GM15510 (cell line): Measurements from ENCODE around the gene TBC1D22A.

Experiments used
- POLR2A ChIP-seq: IDR thresholded peaks from 3 replicates; pipeline ENCODE4 v1.6.1; 2011; ENCODE audit warnings: borderline replicate concordance; ENCODE audit not compliant: insufficient read length; ENCODE audit errors: extremely low read depth

Gene TBC1D22A

DNA sequence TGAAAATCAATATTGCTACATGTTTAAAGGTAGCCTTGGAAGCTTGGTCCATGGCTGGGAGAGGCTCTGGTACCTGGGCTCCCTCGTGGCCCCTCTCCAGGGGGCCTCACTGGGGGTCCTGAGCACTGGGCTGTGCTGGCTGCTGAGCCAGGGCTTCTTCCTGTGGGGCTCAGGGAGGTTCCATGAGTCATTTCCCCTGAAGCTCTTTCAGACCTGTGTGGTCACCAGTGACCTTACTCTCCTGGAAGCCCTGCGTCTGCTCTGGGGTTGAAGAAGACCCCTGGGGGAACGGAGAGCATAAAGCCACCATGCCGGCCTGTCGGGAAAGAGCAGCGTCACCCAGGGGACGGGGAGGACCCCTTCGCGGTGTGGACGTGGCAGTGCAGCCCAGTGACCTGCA lies 389.0 kb downstream of the TBC1D22A start:
- TF ChIP-seq POLR2A = no peak

DNA sequence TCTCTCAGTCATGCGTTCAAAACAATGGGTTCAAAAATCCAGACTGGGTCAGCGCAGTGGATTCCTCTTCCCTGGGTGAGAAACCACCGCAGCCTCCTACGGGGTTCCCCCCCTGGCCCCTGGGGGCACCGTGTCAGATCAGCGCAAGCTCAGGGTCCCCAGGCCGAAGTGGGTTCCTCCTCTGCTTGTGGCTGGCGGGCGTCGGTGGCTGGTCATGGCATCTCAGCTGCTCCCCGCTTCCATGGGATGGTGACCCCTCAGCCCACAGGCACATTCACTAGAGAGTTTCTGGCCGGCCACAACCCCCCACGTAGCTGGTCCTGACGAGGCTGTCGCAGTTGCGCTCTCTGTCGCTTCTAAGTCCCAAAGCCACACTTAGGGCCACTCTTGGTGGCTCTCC lies 389.8 kb downstream of the TBC1D22A start:
- no peak for TF ChIP-seq POLR2A

DNA sequence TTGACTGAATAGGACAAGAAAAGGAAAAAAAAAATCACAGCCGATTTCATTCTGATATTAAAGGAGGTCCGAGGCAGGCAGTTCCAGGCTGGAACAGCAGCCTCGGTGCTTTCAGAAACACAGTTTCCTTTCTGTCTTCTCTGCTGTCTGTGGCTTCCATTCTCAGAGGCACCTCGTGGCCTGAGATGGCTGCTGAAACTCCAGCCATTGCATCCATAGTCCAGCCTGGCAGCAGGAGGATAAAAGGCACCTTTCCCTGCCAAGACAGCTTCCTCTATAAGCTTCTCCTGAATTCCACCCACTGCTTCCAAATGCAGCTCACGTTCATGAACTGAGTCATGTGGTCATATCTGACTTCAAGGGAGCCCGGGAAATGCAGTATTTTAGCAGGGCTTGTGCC lies 390.5 kb downstream of the TBC1D22A start:
- TF ChIP-seq POLR2A = no peak

DNA sequence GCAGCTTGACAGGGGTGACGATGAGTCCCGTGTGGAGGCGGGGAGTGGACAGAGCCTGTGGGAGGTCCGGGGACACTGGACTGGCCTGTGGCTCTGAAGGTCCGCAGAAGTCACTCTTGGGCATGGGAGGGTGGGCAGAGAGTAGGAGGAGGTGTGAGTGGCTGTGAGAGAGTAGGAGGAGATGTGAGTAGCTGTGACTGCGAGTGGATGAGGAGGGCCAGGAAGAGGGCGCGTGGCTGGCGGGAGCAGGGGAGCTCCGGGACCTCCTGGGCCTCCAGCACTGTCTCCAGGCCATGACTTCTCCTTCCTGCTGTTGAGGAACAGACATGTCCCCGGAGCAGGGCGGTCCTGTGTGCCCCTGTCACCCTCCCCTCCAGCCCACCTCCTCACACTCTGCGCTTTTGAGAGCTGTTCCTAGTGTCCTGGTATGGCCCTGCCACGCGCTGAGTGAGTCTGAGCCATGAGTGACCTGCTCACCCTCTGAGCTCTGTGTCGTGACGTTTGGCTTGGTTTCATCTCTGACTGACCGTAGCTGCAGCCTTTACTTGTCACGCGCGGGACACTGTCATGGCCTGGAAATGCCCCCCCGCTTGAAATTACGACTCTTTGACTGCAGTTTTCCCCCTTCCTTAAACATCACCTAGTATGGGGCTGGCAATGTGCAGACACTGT lies 391.5 kb downstream of the TBC1D22A start:
- TF ChIP-seq POLR2A = no peak

DNA sequence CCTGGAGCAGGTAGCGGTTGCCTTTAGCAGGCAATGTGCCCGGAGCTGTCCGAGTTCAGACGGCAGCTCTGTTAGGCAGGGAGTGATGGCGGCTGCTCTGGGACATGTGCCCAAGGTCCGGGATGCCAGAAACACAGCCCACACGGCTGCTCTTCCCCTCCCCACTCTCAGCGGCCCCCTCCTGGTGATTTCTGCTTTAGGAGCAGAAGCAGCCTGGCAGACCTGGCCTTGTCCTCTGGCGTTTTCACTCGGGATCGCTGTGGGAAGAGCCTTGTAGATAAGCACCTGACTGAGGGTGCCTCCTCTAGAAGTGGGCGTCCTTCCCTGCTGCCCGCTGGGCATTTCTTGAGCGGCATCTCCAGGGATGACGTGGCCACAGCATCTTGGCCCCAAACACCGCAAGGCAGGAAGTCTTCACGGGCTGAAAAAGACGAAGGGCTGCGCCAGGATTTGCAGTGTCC lies 392.2 kb downstream of the TBC1D22A start:
- no peak for TF ChIP-seq POLR2A

DNA sequence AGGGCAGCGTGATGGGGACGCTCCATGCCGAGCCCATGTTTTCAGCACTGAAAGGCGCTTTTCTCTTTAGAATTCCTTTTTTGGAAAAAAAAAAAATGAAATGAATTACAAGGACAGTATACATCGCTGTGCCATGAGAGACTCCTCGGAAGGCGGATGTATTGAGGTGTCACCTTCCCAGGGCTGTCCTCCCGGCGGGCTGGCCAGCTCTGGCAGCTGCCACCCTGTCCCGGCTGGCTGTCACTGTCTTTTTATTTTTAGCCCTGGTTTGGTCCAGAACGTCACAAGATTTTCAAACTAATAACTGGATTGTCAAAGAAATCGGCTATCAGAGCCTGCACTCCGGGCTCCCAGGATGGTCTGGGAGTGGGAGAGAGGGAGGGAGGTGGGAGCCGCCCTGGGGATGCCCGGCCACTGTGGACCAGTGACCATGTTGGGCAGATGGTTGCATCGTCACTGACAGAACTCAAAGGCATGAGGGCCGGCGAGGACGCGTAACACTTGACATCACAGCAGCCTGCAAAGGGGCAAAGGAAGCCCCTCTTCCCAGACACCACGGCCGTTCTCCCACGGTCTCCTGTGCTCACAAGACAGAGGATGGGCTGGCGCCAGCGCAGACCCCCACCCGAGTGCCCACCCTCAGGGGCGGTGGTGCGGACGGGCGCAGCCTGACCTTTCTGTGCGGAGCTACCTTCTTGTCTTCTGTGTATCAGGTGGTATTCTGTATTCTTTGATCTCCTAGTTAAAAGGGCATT lies 392.9 kb downstream of the TBC1D22A start:
- no peak for TF ChIP-seq POLR2A

DNA sequence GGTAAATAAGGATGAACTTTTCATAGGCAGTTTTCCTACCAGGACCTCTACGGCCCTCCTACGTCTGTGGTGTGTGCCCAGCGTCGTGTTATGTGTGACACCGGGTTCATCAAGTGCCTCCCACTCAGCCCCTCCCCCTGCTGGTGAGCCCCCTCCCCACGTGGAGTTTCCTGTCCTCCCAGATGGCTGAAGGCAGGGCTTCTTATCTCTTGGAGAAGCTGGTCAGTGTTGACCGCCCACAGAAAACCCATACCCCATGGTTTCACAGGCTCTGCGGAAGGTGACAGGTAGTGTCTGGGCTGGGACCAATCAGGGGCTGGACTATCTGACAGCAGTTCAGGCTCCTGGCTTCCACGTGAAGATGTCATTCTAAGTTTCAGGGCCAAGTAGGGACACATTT lies 393.5 kb downstream of the TBC1D22A start:
- no peak for TF ChIP-seq POLR2A

DNA sequence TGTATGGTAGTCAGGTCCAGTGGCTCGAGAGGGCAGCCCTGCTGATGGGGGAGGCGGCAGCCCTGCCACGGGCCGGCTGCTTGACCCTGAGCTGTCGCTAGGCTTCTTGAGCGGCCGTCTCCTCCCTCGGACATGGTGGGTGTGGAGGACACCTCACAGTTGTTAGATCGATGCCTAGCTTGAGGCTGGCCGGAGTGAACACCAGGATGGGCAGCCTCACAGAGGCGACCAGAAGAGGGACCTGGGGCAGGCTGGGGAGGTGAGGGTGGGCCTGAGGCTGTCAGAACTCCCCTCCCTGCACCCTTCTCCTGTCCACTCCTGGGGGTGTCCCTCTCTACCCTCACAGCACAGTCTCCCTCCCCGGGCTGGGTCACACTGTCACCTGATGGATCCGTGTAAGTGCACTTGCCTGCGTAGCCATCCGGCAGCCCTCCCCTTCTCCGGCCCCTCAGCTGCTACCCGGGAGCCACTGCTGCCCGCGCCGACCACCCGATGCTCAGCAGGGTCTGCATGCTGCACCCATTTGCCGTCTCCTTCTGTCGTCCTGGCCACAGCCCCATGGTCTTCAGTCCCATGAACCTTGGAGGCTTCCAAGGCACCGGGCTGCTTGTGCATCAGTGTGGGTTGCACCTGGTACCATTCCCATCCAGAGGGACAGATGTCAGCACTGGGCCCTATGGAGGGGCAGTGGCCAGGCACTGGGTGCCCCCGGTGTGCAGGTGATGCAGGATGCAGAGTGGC lies 394.1 kb downstream of the TBC1D22A start:
- TF ChIP-seq POLR2A = no peak

DNA sequence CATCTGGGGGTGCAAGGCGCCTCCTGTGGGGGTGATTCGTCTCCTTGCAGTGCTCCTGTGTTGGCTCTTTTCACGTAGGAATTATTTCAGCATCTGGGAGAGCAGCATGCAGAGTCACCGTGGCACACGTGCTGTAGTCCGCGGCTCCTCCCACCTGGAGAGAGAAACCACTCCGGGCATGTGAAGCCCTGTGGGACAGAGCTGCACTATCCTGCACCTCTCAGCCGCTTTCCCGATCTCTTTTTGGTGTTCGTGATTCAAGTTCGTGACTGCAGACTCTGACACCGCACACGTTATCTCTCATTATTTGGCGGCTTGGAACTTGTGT lies 394.6 kb downstream of the TBC1D22A start:
- TF ChIP-seq POLR2A = no peak

DNA sequence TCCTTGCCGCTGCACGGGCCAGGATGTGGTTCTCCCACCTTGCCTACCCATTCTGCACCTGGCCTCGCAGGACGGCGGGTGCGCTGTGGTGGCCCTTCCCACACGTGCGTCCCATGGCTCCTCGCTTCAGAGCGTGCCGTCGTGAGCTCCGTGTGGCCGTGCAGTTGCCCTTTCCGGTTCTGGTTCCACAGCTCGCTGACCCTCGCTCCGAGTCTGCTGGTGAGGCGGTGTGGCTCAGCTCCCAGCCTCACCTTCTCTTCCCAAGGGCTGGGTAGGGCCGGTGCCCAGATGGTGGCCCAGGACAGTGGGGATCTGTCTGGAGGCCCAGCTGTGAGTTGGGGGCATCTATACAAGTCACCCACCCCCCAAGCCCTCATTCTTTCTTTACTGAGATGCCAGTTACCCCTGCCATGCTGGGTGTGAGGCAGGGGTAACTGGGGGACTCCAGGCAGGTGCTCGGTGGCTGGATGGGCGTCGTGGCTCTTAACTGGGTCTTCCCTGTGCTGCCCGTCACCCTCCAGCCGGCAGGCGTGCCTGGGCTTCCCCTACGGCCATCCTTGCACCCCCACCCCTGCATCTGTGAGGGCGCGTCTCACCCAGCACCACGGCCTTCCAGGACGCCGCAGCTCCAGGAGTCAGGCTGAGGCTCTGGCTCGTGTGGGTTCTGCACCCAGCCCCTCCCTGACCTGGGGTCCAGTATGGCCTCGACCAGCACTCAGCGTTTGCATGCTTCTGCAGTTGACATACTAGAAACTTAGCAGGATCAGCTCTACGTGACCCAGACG lies 395.2 kb downstream of the TBC1D22A start:
- no peak for TF ChIP-seq POLR2A

DNA sequence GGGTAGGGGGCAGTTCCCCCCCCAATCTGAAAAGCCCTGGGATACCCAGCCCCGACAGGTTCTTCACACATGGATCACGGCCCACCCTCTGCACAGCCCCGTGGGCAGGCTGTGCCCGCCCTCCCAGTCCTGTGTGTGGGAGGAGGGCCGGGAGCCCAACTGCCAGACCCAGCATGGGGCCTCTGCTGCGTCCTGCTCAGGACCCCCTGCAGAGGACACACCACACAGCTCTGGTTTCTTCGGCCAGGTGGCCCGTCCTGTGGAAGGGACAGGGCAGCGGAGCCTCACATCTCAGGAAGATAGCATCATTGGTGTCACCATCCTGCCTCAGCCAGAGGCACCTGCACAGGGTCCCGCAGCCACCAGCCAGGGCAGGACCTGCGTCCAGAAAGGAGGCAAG lies 396.0 kb downstream of the TBC1D22A start:
- no peak for TF ChIP-seq POLR2A

DNA sequence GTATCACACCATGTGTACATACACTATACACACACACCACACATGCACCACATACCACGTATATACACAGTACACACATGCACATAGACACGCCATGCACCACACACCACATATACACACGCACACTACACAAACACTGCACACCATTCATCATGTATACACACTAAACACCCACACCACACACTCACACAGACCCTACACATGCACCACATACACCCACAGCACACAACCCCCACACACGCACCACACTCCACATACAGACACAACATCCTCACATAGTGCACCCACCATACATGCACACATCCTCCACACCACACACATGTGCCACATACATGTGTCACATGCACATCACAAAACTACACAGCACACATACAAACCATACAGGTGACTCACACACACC lies 397.1 kb downstream of the TBC1D22A start:
- no peak for TF ChIP-seq POLR2A

DNA sequence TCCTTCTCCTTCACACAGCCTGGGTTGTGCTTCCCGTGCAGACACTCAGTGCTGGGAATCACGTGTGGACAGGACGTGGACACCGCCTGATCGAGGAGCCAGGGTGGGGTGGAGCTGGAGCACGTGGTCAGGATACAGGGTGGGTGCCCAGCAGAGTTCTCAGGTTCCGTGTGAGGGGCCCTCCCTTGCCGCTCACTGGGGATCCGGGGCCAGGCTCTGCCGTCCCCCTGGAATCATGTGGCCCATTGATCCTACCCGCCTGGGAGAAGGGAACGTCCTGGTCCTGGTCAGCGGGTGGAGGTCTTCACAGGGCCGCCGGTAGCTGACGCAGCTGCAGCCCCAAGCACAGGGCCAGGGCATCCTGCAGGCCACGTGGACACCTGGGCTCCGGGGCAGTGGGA lies 397.7 kb downstream of the TBC1D22A start:
- no peak for TF ChIP-seq POLR2A

DNA sequence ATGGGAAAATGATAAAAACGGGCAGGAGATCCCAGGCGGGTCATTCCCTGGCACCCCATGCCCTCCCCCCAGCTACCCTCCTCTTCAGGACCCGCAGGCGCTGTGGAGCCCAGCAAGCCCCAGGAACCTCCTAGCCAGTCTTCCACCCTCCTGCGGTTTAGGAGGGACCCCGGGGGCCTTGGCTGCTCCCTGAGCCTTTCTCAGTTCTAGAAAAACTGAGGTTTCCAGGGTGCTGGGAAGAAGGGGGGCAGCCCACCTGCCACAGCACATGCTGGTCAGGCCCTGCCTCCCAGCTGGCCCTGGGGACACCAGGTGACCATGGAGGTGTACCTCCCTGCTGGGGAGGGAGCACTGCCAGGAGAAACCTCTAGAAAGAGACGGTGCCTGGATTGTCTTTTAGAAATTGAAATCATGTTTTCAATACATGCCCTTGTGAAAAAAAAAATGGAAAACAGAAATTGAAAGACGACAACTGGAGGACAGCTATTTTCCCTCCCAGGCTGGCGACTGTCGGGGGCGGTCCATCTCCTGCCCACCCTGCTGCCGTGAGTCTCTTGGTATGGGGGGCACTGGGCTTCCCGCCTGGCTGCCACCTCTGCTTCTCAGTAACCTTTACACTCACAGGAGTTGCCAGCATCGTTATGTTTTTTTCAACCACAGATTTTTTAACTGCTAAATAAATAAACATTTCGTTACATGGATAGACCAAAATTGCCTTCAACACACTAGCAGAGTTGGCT lies 398.5 kb downstream of the TBC1D22A start:
- TF ChIP-seq POLR2A = no peak
